K562 (cell line): ENCODE results near the gene SYMPK. TPM values are rescaled to one million over a fixed set of nuclear protein-coding genes. Genes with fewer than 3 reads are reported as not detected.

Source experiments
- ATAC-seq: fragments of 200-7000 bp; cut with Tn5 transposase; 3 replicates; pipeline ENCODE4 v1.9.1; 2020; ENCODE audit warnings: moderate library complexity
- BruUV-seq: library from RNA; stranded (reverse); fragments of 400-500 nt; replicated peaks from 2 replicates; lab custom pipeline; 2021; lab: Mats Ljungman, UMichigan
- CTCF ChIA-PET: fragments of 300-600 bp; formaldehyde crosslinking; extraction: SDS; loops from one replicate; lab custom pipeline; 2021; ENCODE audit warnings: low intra/inter-chr PET ratio; lab: Yijun Ruan, JAX
- POLR2A ChIA-PET: fragments of 300-600, 350-650 bp; sonication (Branson Sonifier 250); formaldehyde crosslinking; extraction: SDS; loops from one replicate; lab custom pipeline; 2021; ENCODE audit warnings: antibody characterized with exemption, inconsistent platforms; lab: Yijun Ruan, JAX
- DNase-seq, 4 experiments: peaks; one replicate each; pipeline versions ENCODE4 v3.0.0 to v3.0.0-alpha.2; 2011 to 2018; ENCODE audit warnings: low spot score in 3 of 4, mixed read lengths in 3 of 4; ENCODE audit errors: extremely low read depth in 1 of 4
- FAIRE-seq: peaks from 2 replicates; lab custom pipeline; 2011; peaks lifted over from hg19 to GRCh38; lab: Jason Lieb, UNC
- H2AFZ ChIP-seq: 2 replicates; pipeline ENCODE4 v1.6.0; 2011; ENCODE audit warnings: low read depth, low read length, control low read depth, inconsistent platforms
- H3K27ac ChIP-seq: fragments of 200-600 bp; 3 replicates; pipeline ENCODE4 v1.8.0; 2011; ENCODE audit warnings: low read depth, mild to moderate bottlenecking, control low read depth, inconsistent platforms, low read length, moderate library complexity, mixed read lengths; ENCODE audit errors: extremely low read depth
- H3K27me3 ChIP-seq, 2 experiments: fragments of 300-600 bp in 1 of 2; 2 replicates in 1 of 2; 3 replicates in 1 of 2; pipeline versions ENCODE4 v1.6.0 to v1.8.0; 2011; ENCODE audit warnings: inconsistent platforms in 2 of 2, low read length in 2 of 2, mild to moderate bottlenecking in 1 of 2, mixed read lengths in 1 of 2, moderate library complexity in 1 of 2; ENCODE audit not compliant: control insufficient read depth in 2 of 2, insufficient read depth in 2 of 2
- H3K36me3 ChIP-seq: fragments of 300-600 bp; 3 replicates; pipeline ENCODE4 v1.8.0; 2011; ENCODE audit warnings: mild to moderate bottlenecking, low read length, inconsistent platforms; ENCODE audit not compliant: control insufficient read depth, insufficient read depth
- H3K4me1 ChIP-seq, 2 experiments: fragments of 200-600 bp in 1 of 2; replicated peaks in 1 of 2; 2 replicates in 1 of 2; 3 replicates in 1 of 2; pipeline versions ENCODE4 v1.5.1 to v1.8.0; 2011; ENCODE audit warnings: inconsistent platforms in 2 of 2, low read length in 2 of 2, mild to moderate bottlenecking in 1 of 2, mixed read lengths in 1 of 2, moderate library complexity in 1 of 2; ENCODE audit not compliant: control insufficient read depth in 2 of 2, insufficient read depth in 2 of 2
- H3K4me2 ChIP-seq: 2 replicates; pipeline ENCODE4 v1.6.1; 2011; ENCODE audit warnings: low read length, control low read depth, inconsistent platforms, mixed read lengths; ENCODE audit not compliant: insufficient read depth
- H3K4me3 ChIP-seq: fragments of 200-600 bp; sonication (generic), shearing (Covaris generic); 2 replicates; pipeline ENCODE4 v1.5.1; 2016; ENCODE audit warnings: control low read depth, inconsistent platforms
- H3K79me2 ChIP-seq: fragments of 200-600 bp; 3 replicates; pipeline ENCODE4 v1.8.0; 2011; ENCODE audit warnings: low read length, inconsistent platforms; ENCODE audit not compliant: control insufficient read depth, insufficient read depth
- H3K9ac ChIP-seq, 2 experiments: 2 replicates each; pipeline versions ENCODE4 v1.6.0 to v1.6.1; 2011; ENCODE audit warnings: low read depth in 2 of 2, low read length in 2 of 2, control low read depth in 1 of 2, inconsistent platforms in 1 of 2, mild to moderate bottlenecking in 1 of 2, mixed read lengths in 1 of 2; ENCODE audit not compliant: insufficient read depth in 1 of 2
- H3K9me1 ChIP-seq: one replicate; pipeline ENCODE4 v1.6.0; 2011; ENCODE audit warnings: inconsistent platforms, mild to moderate bottlenecking, low read length, moderate library complexity; ENCODE audit not compliant: control insufficient read depth, insufficient read depth
- H3K9me3 ChIP-seq: replicated peaks from 2 replicates; pipeline ENCODE4 v1.5.1; 2011; ENCODE audit warnings: low read depth, low read length, inconsistent platforms; ENCODE audit not compliant: control insufficient read depth, insufficient read depth
- H4K20me1 ChIP-seq: replicated peaks from 2 replicates; pipeline ENCODE4 v1.6.1; 2011; ENCODE audit warnings: low read length, inconsistent platforms, mixed read lengths; ENCODE audit not compliant: control insufficient read depth, insufficient read depth
- ARID4B ChIP-seq: sonication (generic); formaldehyde crosslinking; IDR thresholded peaks from 2 replicates; pipeline ENCODE4 v1.8.0; 2022; ENCODE audit warnings: mild to moderate bottlenecking, missing genetic modification reagents
- BCLAF1 ChIP-seq, 2 experiments: fragments of 450-650 bp in 1 of 2; IDR thresholded peaks; 2 replicates each; pipeline ENCODE4 v1.6.1; 2011 to 2017; ENCODE audit warnings: low read depth in 2 of 2, antibody characterized with exemption in 1 of 2, borderline replicate concordance in 1 of 2, low read length in 1 of 2, mild to moderate bottlenecking in 1 of 2, mixed read lengths in 1 of 2; ENCODE audit not compliant: control insufficient read depth in 1 of 2
- CXXC5 ChIP-seq: fragments of 250-450 bp; sonication (Bioruptor Pico); IDR thresholded peaks from 2 replicates; pipeline ENCODE4 v1.8.0; 2022; ENCODE audit warnings: inconsistent platforms, mild to moderate bottlenecking, moderate library complexity
- HCFC1 ChIP-seq: IDR thresholded peaks from 2 replicates; pipeline ENCODE4 v1.6.1; 2012; ENCODE audit warnings: low read depth, low read length, improper control_type of control experiment
- MAFG ChIP-seq: fragments of 450-650 bp; conservative IDR thresholded peaks from 2 replicates; pipeline ENCODE4 v1.6.1; 2016; ENCODE audit warnings: missing genetic modification characterization, missing compliant biosample characterization
- MAZ ChIP-seq, 2 experiments: fragments of 450-650 bp in 1 of 2; sonication (generic) in 1 of 2; formaldehyde crosslinking; IDR thresholded peaks in 1 of 2; conservative IDR thresholded peaks in 1 of 2; 2 replicates each; pipeline versions ENCODE4 v1.4.0 to v1.5.0; 2020; ENCODE audit warnings: mild to moderate bottlenecking in 1 of 2, missing genetic modification reagents in 1 of 2
- PTBP1 ChIP-seq: fragments of 200-400 bp; formaldehyde crosslinking; IDR thresholded peaks from 2 replicates; pipeline ENCODE4 v1.6.1; 2017; ENCODE audit warnings: low read depth, low read length
- ZNF24 ChIP-seq: fragments of 450-650 bp; IDR thresholded peaks from 2 replicates; pipeline ENCODE4 v1.6.1; 2016
- WGBS: fragments of 100-300 bp; shearing (Covaris generic); methylation state at CpG from one replicate; pipeline ENCODE4 v1.1.6; 2016; ENCODE audit warnings: low coverage, mixed read lengths; ENCODE audit not compliant: insufficient coverage; ENCODE audit errors: missing lambda C conversion rate; 5-methylcytosine and 5-hydroxymethylcytosine counted together
- in situ Hi-C: fragments of 300-500 bp; cut with MboI; formaldehyde crosslinking; loops from 4 replicates; pipeline ENCODE4 v1.15.0; 2018; ENCODE audit warnings: inconsistent platforms, mixed read lengths
- intact Hi-C: fragments of 100-400 bp; cut with micrococcal nuclease; formaldehyde crosslinking; loops from 2 replicates; pipeline ENCODE4 v1.14.2; 2022
- polyA plus RNA-seq, 8 experiments: library from polyadenylated mRNA; depleted of rRNA in 4 of 8; stranded (reverse) in 5 of 8; unstranded in 3 of 8; fragments of >200 nt; fragmentation: Nextera tagmentation in 2 of 8; fragmentation: Illumina TruSeq in 1 of 8; extraction: Ambion mirVana in 2 of 8; extraction: Trizol in 1 of 8; gene quantifications; 2 replicates each; pipeline versions ENCODE4 v1.2.1 to v1.2.3, GENCODE V29; 2011 to 2014; ENCODE audit warnings: inconsistent platforms in 1 of 8, missing spikeins in 1 of 8
- total RNA-seq, 7 experiments: library from RNA; depleted of rRNA in 6 of 7; stranded (reverse); fragments of >200 nt in 6 of 7; fragmentation: Illumina TruSeq in 2 of 7; extraction: Trizol in 2 of 7; gene quantifications; 2 replicates each; pipeline versions ENCODE4 v1.2.1 to v1.2.3, GENCODE V29; 2011 to 2021; ENCODE audit warnings: low replicate concordance in 1 of 7
- TF ChIP-seq, protein P1 (sequence below): IDR thresholded peaks from 2 replicates; pipeline ENCODE4 v1.6.1; 2011; ENCODE audit warnings: borderline replicate concordance, low read depth, mild to moderate bottlenecking, moderate library complexity, low read length; ENCODE audit not compliant: insufficient read depth, poor library complexity, severe bottlenecking

SYMPK gene
- total and polyA plus RNA-seq, 9 of the 15 experiments (the other 6 are each of a cell fraction or from before 2014, with no cell fraction given): 0.73 to 95.5 (median 58.4) TPM

- 11% methylated on average over 23 of the region's 24 CpGs for WGBS
- Histone ChIP-seq H3K4me2 (no peak overlapping the region), H3K9me3 (no peaks in the 10 kb centered on the region), H2AFZ (no peak overlapping the region), H3K9ac (peak overlapping the region in 1 of 2 experiments; percentile 73; a peak in 2 of 4 replicates), H4K20me1 (peaks cover 13% of the 10 kb centered on the region; the same call in 1 of the 2 replicates), H3K79me2 (no peaks in the 10 kb centered on the region), H3K27ac (no peak overlapping the region), H3K27me3 (no peaks in the 10 kb centered on the region), H3K4me3 (no peak overlapping the region), H3K4me1 (peaks cover 0 to 41% of the 10 kb centered on the region in 2 experiments; a peak in 3 of 5 replicates), H3K9me1 (peaks cover 2% of the 10 kb centered on the region), H3K36me3 (peaks cover 46% of the 10 kb centered on the region; the same call in 2 of the 3 replicates)
- CTCF ChIA-PET: interaction anchor here (0.6 to 3.3 kb wide), 9 partner anchors 9 to 260 kb away, joined by 3 to 56 read pairs (median 7); partner anchors contain the start of gene IRF2BP1
- intact Hi-C loops (loop anchor here (1.0 to 10.0 kb wide), 3 partner anchors 66 to 258 kb away; no protein-coding TSS in a partner anchor), in situ Hi-C loops (no loop called here)
- ATAC-seq (peak; percentile 98), DNase-seq (peak; percentile 96 to 98 (median 98)), FAIRE-seq (peak; percentile 99)
- POLR2A ChIA-PET: interaction anchor here (0.6 to 1.3 kb wide), 8 partner anchors 9 to 176 kb away, joined by 3 to 4 read pairs (median 3); partner anchors contain the start of genes DMPK, FOXA3 and IRF2BP1
- no TSS peak for BruUV-seq
- TF ChIP-seq MAZ (CRISPR knock-in tag; conservative IDR thresholded peaks at IDR 0.05 in 1 of 2, IDR thresholded peaks at IDR 0.05 in 1 of 2) (peak in 1 of 2 experiments; percentile 73; a peak in 2 of 4 replicates), HCFC1 (peak; percentile 52), PTBP1 (0 out of 2 replicates have a peak, but pooled peaks have one; percentile 39), ARID4B (0 out of 2 replicates have a peak, but pooled peaks have one; percentile 22), CXXC5 (CRISPR knock-in tag) (peak; percentile 47; the same call in 1 of the 2 replicates), ZNF24 (peak; percentile 27; the same call in 1 of the 2 replicates), MAFG (tag) (no peak), BCLAF1 (IDR thresholded peaks at IDR 0.05; ENCODE audit: borderline replicate concordance in 1 of 2, control insufficient read depth in 1 of 2, low read depth in 2 of 2, low read length in 1 of 2) (0 out of 4 replicates have a peak, but pooled peaks of 1 of the 2 experiments have one; percentile 70)
- TF ChIP-seq, protein P1, sequence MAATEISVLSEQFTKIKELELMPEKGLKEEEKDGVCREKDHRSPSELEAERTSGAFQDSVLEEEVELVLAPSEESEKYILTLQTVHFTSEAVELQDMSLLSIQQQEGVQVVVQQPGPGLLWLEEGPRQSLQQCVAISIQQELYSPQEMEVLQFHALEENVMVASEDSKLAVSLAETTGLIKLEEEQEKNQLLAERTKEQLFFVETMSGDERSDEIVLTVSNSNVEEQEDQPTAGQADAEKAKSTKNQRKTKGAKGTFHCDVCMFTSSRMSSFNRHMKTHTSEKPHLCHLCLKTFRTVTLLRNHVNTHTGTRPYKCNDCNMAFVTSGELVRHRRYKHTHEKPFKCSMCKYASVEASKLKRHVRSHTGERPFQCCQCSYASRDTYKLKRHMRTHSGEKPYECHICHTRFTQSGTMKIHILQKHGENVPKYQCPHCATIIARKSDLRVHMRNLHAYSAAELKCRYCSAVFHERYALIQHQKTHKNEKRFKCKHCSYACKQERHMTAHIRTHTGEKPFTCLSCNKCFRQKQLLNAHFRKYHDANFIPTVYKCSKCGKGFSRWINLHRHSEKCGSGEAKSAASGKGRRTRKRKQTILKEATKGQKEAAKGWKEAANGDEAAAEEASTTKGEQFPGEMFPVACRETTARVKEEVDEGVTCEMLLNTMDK: peak; percentile 87
These were observed 45.8 kb downstream of the SYMPK start for GRCh38 chr19:45817010-45817724.
